PFSK-1 (cell line): ENCODE measurements around the gene DNTTIP2.

Experiments
- POLR2AphosphoS5 ChIP-seq: IDR thresholded peaks from 2 replicates; pipeline ENCODE4 v1.6.1; 2012; ENCODE audit warnings: low read depth, mild to moderate bottlenecking, control low read depth, low read length, moderate library complexity
- REST ChIP-seq, 2 experiments: IDR thresholded peaks; 2 replicates each; pipeline versions ENCODE4 v1.6.1 to v1.8.0; 2011 to 2012; ENCODE audit warnings: low read depth in 2 of 2, low read length in 2 of 2, control low read depth in 1 of 2, inconsistent platforms in 1 of 2, mild to moderate bottlenecking in 1 of 2, moderate library complexity in 1 of 2; ENCODE audit not compliant: insufficient read depth in 1 of 2
- TAF1 ChIP-seq: IDR thresholded peaks from 2 replicates; pipeline ENCODE4 v1.6.1; 2012; ENCODE audit warnings: low read length, control low read depth, borderline replicate concordance; ENCODE audit not compliant: insufficient read depth

DNA sequence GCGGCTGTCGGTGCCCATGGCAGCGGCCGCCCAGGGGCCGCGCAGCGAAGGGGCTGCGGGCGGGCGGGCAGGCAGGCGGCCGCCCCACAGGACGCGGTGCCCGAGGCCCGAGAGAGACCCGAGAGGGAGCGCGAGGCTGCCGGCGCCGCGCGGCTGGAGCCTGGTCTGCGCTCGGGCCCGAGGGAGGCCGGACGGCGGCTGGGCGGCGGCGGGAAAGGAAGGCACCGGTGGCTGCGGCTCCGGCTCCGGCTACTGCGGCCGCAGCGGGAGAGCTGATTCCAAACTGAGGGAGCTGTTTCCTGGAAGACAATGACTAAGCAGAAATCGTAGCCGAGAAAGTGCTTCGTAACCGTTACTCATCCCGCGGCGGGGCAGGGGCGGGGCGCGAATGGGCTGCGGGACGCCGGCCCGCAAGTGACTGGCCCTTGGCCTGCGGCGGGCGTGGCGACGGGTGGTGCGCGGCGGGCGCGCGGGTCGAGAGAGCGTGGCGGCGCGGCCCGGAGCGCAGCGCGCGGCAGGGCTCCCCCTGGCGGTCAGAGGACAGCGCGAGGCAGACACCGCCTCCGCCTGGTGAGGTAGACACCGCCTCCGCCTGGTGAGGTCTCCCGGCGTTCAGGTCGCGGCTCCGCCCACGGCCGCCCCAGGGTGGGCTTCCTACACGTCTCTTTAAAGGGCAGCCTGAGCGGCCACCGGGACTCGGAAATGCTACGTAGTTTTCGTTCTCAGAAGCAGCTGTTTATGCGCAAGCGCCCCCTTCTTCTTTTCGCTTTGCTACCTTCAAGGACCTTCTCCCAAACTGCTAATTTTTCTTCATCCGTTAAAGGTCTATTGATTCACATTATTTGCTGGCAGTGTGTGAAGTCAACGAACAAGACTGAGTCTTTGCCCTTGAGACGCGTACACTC, 30.4 kb upstream of the DNTTIP2 start, which contains the start of gene GCLM:
- TF ChIP-seq REST (IDR thresholded peaks at IDR 0.05; ENCODE audit: insufficient read depth in 1 of 2, low read depth in 2 of 2, low read length in 2 of 2) (no peak; a peak in 1 of 4 replicates), TAF1 (peak; percentile 90; the same call in 1 of the 2 replicates), POLR2AphosphoS5 (peak; percentile 51; the same call in 1 of the 2 replicates)
